ENCODE results near the gene TAS2R13.

TAS2R13 gene

GRCh38 chr12:10863512-10864218 lies 45.7 kb downstream of the TAS2R13 start:
- DNase-seq = no peak

GRCh38 chr12:10861366-10861765 lies 48.0 kb downstream of the TAS2R13 start:
- DNase-seq = no peak
